Stimulated activated CD4-positive, alpha-beta T cell treated with anti-CD3 and anti-CD28 coated beads, Interleukin-4, amount 100 ng/mL, for 24 hours (primary cell): ENCODE results near the gene PLAAT2.
A peak's percentile ranks its signal among the peaks of the same experiment; 100 is the strongest.
"Not testable (repeated sequence)": the region's sequence is repeated elsewhere in the genome, so short reads cannot be mapped to it uniquely, and the experiment has no call there.

ENCODE experiments used
- DNase-seq: peaks from one replicate; pipeline ENCODE4 v3.0.0-alpha.2; 2020

The PLAAT2 gene

GRCh38 chr11:63574856-63575602 lies 11.8 kb upstream of the PLAAT2 start:
- no peak for DNase-seq

DNA sequence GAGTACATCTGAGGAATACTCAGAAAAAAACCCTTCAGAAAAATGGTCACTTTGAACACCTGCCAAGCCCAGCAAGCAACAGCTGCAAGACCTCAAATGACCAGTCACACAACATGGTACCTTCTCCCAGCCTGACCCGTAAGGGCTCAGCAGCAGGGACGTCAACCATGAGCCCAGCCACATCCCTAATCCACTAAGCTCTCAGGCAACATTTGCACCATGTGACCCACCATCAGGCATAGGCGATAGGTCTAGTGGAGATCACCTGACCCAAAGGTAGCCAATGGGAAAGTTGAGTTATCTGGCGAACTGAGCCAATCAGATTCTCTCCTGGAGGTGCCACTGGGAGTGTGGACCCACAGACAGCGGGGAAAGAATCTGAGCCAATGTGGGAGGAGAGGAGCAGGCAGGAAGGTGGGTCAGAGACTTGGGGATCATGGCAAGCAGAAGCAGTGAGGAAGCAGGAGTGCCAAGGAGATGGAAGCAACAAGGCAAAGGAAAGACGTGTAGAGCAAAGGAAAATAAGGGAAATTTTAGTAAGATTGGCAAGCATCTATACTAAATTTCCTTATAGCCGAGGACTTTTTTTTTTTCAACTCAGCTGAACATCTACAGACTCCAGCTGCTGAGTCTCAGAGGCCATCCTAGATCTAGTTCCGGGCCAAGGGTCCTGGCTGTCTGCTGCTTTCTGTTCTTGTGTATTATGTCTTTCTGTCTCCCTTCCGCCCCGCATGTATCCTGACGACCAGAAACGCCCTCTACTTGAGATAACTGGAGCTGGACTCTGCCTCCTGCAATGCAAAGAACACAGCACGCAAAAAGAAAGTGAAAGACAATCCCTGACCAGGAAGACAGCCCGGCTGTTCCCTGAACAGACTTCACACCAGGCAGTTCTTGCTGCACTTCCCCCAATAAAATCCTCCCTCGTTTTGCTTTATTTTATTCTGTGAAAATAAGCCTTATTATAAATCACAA lies 11.0 kb upstream of the PLAAT2 start:
- no peak for DNase-seq

GRCh38 chr11:63572026-63572688 lies 9.0 kb upstream of the PLAAT2 start:
- DNase-seq = no peak

- DNase-seq = no peak
These were observed 6.4 kb upstream of the PLAAT2 start for GRCh38 chr11:63569570-63569969.

DNA sequence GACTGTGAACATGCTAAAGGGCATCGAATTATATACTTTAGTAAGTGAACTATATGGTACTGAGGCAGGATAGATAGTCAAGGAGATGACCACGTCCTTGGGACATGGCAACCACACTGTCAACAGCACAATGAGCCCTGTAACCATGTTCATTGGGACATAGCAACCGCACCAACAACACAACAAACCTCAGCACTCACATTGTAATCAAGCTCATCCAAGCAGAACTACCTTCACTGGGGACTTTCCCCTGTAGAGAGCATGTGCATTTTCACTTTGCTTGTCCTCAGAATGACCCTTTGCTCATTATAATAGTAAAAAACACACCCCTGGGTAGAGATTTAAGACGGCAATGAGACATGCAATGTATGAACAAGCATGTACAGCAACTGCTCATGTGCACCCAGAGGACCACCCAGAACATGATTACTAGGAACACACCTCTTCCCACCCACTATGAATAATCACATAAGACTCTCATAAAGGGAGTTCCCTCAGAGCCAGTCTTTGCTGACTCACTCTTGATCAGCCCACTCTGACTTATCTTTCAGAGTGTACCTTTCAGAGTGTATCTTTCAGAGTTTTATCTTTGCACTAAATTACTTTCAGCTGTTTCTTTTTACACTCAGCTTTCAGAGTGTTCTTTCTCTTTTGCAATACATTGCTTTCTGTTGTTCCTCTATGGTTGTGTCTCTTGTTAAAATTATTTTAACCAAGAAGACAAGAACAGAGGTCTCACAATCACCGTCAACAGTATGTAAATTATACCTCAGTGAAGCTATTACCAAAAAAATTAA lies 4.1 kb upstream of the PLAAT2 start:
- peak; percentile 74 for DNase-seq

- DNase-seq = no peak
These were observed 1.7 kb upstream of the PLAAT2 start for GRCh38 chr11:63564784-63565350.

- peak; percentile 43 for DNase-seq
These were observed 1.0 kb upstream of the PLAAT2 start for GRCh38 chr11:63564056-63564774.

DNA sequence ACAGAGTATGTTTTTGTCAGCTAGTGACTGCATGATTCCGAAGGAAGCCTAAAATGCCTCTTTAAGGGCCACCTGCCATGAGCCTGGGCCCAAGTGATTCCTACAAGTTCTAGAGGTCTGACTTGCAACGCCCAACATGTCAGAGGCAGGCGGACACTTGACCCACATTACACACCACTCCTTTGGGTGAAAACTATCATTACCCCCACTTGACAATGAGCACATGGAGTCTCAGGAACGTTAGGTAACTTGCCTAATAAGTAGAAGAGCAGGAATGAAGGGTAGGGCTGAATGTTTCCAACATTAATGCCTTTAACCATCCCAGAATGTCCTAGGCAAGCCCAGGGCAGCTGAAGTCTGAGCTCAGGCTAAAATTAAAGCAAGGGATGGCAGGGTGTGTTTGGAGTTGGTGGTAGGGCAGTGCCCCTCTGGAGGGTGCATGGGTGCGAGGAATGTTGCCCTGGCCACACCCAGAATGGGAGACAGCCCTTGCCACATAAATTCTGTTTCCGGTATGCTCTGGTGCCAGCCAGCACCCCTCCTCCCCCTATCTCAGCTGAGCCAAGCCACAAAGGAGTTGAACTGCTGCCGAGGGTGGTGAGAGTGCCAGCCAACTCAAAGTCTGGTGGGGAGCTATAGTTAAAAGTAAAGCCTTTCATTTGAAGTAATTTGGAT lies 2.5 kb downstream of the PLAAT2 start:
- no peak for DNase-seq

- no peak for DNase-seq
These were observed 4.6 kb downstream of the PLAAT2 start for GRCh38 chr11:63558459-63559157.

DNA sequence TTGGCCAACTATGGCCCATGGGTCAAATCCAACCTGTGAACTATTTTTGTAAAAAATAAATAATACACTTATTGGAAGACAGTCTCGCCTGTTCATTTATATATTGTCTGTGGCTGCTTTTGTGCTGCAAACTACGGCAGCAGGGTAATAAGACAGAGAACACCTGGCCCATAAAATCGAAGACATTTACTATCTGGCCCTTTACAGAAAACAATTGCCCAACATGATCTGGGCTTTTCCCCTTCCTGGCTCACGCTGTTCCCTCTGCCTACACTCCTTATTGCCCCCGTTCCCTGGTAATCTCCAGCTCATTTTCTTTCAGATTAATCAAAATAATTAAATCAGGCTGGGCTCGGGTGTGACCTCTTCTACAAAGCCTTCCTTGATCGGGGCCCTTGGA lies 5.6 kb downstream of the PLAAT2 start:
- no peak for DNase-seq

GRCh38 chr11:63556404-63557013 lies 6.7 kb downstream of the PLAAT2 start:
- no peak for DNase-seq

GRCh38 chr11:63554877-63555223 lies 8.3 kb downstream of the PLAAT2 start:
- DNase-seq = no peak

GRCh38 chr11:63553759-63554158 lies 9.4 kb downstream of the PLAAT2 start:
- DNase-seq = peak; percentile 49

- DNase-seq = no peak
These were observed 10.3 kb downstream of the PLAAT2 start for GRCh38 chr11:63552921-63553320.

GRCh38 chr11:63551889-63552266 lies 11.3 kb downstream of the PLAAT2 start:
- DNase-seq = no peak

GRCh38 chr11:63551091-63551888 lies 11.9 kb downstream of the PLAAT2 start:
- no peak for DNase-seq

DNA sequence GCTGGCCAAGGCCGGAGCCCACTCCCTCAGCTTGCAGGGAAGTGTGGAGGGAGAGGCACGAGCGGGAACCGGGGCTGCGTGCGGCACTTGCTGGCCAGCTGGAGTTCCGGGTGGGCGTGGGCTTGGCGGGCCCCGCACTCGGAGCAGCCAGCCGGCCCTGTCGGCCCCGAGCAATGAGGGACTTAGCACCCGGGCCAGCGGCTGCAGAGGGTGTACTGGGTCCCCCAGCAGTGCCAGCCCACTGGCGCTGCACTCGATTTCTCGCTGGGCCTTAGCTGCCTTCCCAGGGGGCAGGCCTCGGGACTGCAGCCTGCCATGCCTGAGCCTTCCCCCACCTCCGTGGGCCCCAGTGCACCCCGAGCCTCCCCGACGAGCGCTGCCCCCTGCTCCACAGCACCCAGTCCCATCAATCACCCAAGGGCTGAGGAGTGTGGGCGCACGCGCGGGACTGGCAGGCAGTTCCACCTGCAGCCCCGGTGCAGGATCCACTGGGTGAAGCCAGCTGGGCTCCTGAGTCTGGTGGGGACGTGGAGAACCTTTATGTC lies 13.0 kb downstream of the PLAAT2 start:
- not testable (repeated sequence) for DNase-seq

DNA sequence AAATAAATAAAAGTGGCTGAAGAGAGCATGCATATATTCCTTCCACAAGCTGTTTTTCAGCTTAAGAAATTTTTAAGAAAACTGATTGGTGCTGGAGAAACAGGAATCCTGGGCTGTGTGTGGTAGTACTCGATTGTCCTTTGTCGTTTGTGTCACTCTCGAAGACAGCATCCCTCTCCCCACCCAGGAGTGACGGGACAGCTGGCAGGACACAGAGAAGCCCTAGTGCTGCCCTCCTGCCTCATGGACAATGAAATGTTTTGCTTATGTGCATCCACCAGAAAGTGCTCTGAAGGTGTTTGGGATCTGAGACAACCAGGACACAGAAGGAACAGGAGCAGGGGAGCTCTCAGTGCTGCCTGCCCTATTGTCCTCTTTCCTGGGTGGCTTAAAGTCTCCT lies 13.8 kb downstream of the PLAAT2 start:
- no peak for DNase-seq

- no peak for DNase-seq
These were observed 15.0 kb downstream of the PLAAT2 start for GRCh38 chr11:63548178-63548577.
